AG09309 (cell line): ENCODE results near the gene KRTAP10-9.
"Not testable (repeated sequence)": the region's sequence is repeated elsewhere in the genome, so short reads cannot be mapped to it uniquely, and the experiment has no call there.

Source experiments
- DNase-seq: peaks from one replicate; pipeline ENCODE4 v3.0.0-alpha.2; 2010; ENCODE audit warnings: low read depth
- H3K4me3 ChIP-seq: 2 replicates; pipeline ENCODE4 v1.5.1; 2011; ENCODE audit warnings: mild to moderate bottlenecking, low read depth, low read length, moderate library complexity; ENCODE audit not compliant: control insufficient read depth
- TF ChIP-seq, protein P1 (sequence below): IDR thresholded peaks from 2 replicates; pipeline ENCODE4 v1.5.1; 2011; ENCODE audit warnings: mild to moderate bottlenecking, low read depth, low read length, inconsistent platforms; ENCODE audit not compliant: insufficient read depth, control insufficient read depth; ENCODE audit errors: missing control alignments

The KRTAP10-9 gene

DNA sequence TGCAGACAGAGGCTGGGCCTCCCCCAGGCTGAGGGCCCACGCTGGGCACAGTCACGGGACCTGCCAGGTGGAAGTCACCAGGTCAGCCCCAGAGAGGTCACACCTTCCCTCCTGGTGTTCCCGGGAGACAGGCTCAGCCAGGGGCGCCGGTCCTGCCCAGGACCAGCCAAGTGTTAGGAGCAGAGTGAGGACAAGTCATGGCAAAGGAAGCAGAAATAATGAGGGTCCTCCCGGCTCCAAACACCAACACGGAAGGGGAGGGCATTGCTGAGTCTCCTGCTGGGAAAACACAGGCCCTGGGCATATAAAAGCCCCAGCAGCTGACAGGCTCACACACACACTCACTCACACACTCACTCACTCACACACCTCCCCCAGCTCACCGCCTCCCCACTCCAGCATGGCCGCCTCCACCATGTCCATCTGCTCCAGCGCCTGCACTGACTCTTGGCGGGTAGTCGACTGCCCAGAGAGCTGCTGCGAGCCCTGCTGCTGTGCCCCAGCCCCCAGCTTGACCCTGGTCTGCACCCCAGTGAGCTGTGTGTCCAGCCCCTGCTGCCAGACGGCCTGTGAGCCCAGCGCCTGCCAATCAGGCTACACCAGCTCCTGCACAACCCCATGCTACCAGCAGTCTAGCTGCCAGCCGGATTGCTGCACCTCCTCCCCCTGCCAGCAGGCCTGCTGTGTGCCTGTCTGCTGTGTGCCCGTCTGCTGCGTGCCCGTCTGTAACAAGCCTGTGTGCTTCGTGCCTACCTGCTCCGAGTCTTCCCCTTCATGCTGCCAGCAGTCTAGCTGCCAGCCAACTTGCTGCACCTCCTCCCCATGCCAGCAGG lies 10.3 kb downstream of the KRTAP10-9 start, which contains the start of gene KRTAP10-10:
Gene KRTAP10-10, plus strand, starts transcription at position 339 of the 833 bp plus-strand sequence. Its CDS starts 62 bp downstream, at position 401.
- H3K4me3 ChIP-seq: no peak within 1 kb of the TSS
- DNase-seq: no peak
- TF ChIP-seq, protein P1, sequence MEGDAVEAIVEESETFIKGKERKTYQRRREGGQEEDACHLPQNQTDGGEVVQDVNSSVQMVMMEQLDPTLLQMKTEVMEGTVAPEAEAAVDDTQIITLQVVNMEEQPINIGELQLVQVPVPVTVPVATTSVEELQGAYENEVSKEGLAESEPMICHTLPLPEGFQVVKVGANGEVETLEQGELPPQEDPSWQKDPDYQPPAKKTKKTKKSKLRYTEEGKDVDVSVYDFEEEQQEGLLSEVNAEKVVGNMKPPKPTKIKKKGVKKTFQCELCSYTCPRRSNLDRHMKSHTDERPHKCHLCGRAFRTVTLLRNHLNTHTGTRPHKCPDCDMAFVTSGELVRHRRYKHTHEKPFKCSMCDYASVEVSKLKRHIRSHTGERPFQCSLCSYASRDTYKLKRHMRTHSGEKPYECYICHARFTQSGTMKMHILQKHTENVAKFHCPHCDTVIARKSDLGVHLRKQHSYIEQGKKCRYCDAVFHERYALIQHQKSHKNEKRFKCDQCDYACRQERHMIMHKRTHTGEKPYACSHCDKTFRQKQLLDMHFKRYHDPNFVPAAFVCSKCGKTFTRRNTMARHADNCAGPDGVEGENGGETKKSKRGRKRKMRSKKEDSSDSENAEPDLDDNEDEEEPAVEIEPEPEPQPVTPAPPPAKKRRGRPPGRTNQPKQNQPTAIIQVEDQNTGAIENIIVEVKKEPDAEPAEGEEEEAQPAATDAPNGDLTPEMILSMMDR: no peak

DNA sequence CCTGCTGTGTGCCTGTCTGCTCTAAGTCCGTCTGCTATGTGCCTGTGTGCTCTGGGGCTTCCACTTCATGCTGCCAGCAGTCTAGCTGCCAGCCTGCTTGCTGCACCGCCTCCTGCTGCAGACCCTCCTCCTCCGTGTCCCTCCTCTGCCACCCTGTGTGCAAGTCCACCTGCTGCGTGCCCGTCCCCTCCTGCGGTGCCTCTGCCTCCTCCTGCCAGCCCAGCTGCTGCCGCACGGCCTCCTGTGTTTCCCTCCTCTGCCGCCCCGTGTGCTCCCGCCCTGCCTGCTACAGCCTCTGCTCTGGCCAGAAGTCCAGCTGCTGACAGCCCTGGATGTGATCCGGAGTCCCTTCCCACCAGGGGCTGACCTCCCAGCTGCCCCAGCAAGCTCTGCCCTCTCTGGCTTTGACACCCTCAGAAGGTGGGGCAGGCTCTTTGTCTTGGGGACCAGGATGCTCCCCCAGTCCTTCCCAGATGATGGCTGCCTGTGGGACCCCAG lies 11.0 kb downstream of the KRTAP10-9 start:
- H3K4me3 ChIP-seq, DNase-seq: not testable (repeated sequence)

DNA sequence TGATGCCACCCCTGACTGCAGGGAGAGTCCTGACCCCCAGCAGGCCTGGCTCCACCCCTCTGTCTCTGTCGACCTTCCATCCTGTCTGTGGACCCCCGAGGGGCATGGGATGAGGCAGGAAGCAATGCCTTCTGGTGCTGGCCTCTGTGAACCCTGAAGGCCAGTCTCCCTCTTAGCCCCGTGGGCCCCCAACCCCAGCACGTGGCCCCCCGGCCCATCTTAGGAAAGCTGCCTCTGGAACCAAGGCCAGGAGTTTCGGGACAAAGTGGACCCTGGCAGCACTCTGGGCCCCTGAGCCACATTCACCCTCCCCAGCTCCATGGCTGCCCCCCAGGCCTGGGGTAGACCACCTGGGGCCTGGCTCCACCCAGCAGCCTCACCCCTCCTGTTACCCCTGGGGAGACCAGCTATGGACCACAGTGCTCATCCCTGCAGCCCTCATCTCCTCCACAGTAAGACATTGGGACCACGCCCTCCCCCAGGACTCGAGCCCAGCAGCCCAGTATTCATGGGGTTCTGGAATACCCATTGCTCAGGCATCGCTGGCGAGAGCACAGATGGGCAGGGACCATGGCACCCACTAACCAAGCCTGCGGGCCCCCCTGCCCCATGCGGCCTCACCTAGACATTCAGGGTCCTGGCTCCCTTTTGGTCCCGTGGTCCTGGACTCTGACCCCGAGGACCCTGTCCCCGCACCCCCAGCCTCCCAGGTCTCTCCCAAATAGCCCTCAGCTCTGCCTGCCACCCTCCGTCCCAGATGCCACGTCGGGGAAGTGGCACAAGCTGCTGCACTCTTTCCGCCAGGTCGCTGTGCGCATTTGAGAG lies 11.8 kb downstream of the KRTAP10-9 start:
- DNase-seq, H3K4me3 ChIP-seq: not testable (repeated sequence)

DNA sequence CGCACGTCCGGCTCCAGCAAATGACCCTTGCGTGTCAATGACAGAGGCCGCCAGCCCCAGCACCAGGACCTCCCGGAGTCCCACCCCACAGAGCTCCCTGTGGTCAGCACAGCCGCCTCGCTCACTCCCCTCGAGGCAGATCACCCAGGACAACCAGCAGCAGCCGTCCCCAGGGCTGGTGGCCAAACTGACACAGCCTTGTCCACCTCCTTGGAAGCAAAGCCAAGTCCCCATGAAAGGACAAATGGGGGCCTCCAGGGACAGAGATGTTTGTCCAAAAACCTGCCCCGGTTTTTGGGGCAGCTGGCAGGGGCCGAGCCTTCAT lies 12.4 kb downstream of the KRTAP10-9 start:
- H3K4me3 ChIP-seq: no peak overlapping the region
- TF ChIP-seq, protein P1: no peak
- no peak for DNase-seq

DNA sequence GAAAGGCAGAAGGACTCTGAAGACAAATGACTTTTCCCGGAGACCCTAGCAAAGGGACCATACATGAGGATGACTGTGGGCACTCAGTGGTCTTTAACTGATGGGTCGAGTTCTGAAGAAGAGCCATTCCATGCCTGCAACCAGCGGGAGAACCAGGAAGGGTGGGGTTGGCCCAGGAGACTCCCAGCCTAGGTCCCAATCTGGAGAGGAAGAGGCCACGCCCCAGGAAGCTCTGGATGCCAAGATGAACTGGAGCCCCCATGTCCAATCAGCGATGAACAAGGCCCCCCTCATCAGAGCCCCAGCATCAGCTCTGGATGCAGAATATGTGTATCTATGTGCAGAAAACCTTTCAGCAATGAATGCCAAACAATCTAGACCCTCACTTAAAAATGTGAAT lies 13.9 kb downstream of the KRTAP10-9 start:
- DNase-seq: no peak
- no peak overlapping the region for H3K4me3 ChIP-seq
- TF ChIP-seq, protein P1: no peak

DNA sequence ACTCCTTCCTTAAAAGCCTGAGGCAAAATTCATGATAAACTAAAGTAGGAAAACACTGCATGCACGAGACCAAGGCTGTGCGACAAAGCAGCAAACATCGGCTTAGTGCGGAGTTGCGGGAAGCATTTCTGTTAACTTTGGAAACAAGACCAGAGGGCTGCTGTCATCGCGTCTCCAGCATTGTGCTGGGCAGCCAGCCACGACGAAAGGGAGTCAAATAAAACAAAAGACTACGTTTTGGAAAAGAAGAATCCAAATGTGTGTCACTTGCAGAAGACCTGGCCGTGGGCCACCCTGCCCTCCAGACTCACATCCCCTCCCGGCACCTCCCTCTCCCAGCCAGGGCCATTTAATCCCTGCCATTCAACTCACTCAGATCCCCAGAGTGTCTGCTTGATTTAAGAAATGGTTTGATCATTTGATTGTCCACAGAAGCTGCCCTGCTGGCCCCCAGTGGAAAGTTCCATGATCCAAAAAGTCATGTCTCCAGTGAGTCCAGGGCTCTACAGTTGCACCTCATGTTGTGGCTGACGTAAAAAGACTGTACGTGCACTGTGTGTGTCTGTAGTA lies 16.9 kb downstream of the KRTAP10-9 start:
- TF ChIP-seq, protein P1: no peak
- no peak for DNase-seq
- H3K4me3 ChIP-seq: no peak overlapping the region

DNA sequence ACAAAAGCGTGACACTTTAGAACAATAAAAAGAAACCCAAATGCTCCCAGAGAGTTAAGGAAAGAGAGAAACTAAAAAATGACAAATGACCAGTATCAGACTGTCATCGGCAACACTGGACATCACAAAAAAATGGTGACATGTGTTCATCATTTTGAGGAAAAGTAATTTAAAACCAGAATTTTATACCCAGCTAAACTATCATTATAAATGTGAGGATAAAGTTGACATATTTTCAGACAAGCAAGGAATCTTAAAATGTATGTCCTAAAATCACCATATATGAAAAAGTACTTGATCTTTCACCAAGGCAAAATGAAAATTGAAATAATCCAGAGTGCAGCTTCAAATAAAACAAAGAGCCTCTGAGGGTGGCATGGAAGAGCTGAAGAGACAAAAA lies 18.0 kb downstream of the KRTAP10-9 start:
- TF ChIP-seq, protein P1: no peak
- H3K4me3 ChIP-seq: no peak overlapping the region
- no peak for DNase-seq

DNA sequence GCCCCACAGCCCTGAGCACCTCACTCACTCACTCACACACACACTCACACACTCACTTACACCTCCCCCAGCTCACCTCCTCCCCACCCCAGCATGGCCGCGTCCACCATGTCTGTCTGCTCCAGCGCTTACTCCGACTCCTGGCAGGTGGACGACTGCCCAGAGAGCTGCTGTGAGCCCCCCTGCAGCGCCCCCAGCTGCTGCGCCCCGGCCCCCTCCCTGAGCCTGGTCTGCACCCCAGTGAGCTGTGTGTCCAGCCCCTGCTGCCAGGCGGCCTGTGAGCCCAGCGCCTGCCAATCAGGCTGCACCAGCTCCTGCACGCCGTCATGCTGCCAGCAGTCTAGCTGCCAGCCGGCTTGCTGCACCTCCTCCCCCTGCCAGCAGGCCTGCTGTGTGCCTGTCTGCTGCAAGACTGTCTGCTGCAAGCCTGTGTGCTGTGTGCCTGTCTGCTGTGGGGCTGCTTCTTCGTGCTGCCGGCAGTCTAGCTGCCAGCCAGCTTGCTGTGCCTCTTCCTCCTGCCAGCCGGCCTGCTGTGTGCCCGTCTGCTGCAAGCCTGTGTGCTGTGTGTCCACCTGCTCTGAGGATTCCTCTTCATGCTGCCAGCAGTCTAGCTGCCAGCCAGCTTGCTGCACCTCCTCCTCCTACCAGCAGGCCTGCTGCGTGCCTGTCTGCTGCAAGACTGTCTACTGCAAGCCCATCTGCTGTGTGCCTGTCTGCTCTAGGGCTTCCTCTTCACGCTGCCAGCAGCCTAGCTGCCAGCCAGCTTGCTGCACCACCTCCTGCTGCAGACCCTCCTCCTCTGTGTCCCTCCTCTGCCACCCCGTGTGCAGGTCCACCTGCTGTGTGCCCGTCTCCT lies 19.7 kb downstream of the KRTAP10-9 start, which contains the start of gene KRTAP10-11:
Gene KRTAP10-11, plus strand, starts transcription at position 49 of the 856 bp plus-strand sequence. Its CDS starts 45 bp downstream, at position 94.
- not testable (repeated sequence) for DNase-seq, H3K4me3 ChIP-seq
